ENCODE measurements around the gene ZNF655. TPM values are rescaled to one million over a fixed set of nuclear protein-coding genes. Genes with fewer than 3 reads are reported as not detected.
A peak's percentile ranks its signal among the peaks of the same experiment; 100 is the strongest.
"Not testable (repeated sequence)": the region's sequence is repeated elsewhere in the genome, so short reads cannot be mapped to it uniquely, and the experiment has no call there.

The ZNF655 gene
- polyA plus RNA-seq, 1 donor (not counting 4 experiments of a cell fraction or from before 2014, with no cell fraction given): 71.1 TPM

- peak overlapping the region; percentile 37 for H3K9ac ChIP-seq (ENCODE audit: control insufficient read depth, extremely low read depth, insufficient read depth, low read length)
- peak overlapping the region; percentile 90 for H2AFZ ChIP-seq (ENCODE audit: control insufficient read depth, low read length)
- H3K4me1 ChIP-seq (ENCODE audit: control insufficient read depth, extremely low read depth, insufficient read depth, low read length): peaks cover 12% of the 10 kb centered on the region
- no peak for TF ChIP-seq EZH2 (IDR thresholded peaks at IDR 0.05; ENCODE audit: low read length)
- TF ChIP-seq, protein P1, sequence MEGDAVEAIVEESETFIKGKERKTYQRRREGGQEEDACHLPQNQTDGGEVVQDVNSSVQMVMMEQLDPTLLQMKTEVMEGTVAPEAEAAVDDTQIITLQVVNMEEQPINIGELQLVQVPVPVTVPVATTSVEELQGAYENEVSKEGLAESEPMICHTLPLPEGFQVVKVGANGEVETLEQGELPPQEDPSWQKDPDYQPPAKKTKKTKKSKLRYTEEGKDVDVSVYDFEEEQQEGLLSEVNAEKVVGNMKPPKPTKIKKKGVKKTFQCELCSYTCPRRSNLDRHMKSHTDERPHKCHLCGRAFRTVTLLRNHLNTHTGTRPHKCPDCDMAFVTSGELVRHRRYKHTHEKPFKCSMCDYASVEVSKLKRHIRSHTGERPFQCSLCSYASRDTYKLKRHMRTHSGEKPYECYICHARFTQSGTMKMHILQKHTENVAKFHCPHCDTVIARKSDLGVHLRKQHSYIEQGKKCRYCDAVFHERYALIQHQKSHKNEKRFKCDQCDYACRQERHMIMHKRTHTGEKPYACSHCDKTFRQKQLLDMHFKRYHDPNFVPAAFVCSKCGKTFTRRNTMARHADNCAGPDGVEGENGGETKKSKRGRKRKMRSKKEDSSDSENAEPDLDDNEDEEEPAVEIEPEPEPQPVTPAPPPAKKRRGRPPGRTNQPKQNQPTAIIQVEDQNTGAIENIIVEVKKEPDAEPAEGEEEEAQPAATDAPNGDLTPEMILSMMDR (optimal IDR thresholded peaks at IDR 0.05 in 1 of 3, IDR thresholded peaks at IDR 0.05 in 1 of 3, conservative IDR thresholded peaks at IDR 0.05 in 1 of 3; ENCODE audit: extremely low read depth in 1 of 3, insufficient read depth in 2 of 3, low read length in 3 of 3): peak in 2 of 3 experiments; percentile 7 to 45
- no peaks in the 10 kb centered on the region for H3K9me3 ChIP-seq (ENCODE audit: control insufficient read depth, low read depth, low read length)
- H3K4me2 ChIP-seq (ENCODE audit: control insufficient read depth, extremely low read depth, insufficient read depth, low read depth, low read length): peak overlapping the region; percentile 83
- dilution Hi-C loops (cut with MboI; ENCODE audit: extremely low pct_ligation_motif_present, low sequenced_read_pairs): no loop called here
- no peaks in the 10 kb centered on the region for H3K79me2 ChIP-seq (ENCODE audit: control insufficient read depth, insufficient read depth, low read length)
- no peaks in the 10 kb centered on the region for H3K36me3 ChIP-seq (ENCODE audit: control insufficient read depth in 2 of 2, extremely low read depth in 1 of 2, insufficient read depth in 2 of 2, low read length in 2 of 2)
- DNase-seq (ENCODE audit: low read depth, low spot score): no peak
- no peak overlapping the region for H3K27ac ChIP-seq (ENCODE audit: control insufficient read depth, insufficient read depth, low read length)
- peak overlapping the region; percentile 37 to 61 (median 61) for H3K4me3 ChIP-seq (ENCODE audit: control insufficient read depth in 2 of 3, extremely low read depth in 1 of 3, insufficient read depth in 2 of 3, low read depth in 1 of 3, low read length in 3 of 3)
- no peaks in the 10 kb centered on the region for H3K27me3 ChIP-seq (ENCODE audit: control insufficient read depth, extremely low read depth, insufficient read depth, low read length)
- no peaks in the 10 kb centered on the region for H4K20me1 ChIP-seq (ENCODE audit: control insufficient read depth, extremely low read depth, insufficient read depth, low read length)
- H3K9me1 ChIP-seq (ENCODE audit: control insufficient read depth, extremely low read depth, insufficient read depth, low read length): no peaks in the 10 kb centered on the region
- no peak for FAIRE-seq
Measured at GRCh38 chr7:99579956-99580777, 21.7 kb downstream of the ZNF655 start.

DNA sequence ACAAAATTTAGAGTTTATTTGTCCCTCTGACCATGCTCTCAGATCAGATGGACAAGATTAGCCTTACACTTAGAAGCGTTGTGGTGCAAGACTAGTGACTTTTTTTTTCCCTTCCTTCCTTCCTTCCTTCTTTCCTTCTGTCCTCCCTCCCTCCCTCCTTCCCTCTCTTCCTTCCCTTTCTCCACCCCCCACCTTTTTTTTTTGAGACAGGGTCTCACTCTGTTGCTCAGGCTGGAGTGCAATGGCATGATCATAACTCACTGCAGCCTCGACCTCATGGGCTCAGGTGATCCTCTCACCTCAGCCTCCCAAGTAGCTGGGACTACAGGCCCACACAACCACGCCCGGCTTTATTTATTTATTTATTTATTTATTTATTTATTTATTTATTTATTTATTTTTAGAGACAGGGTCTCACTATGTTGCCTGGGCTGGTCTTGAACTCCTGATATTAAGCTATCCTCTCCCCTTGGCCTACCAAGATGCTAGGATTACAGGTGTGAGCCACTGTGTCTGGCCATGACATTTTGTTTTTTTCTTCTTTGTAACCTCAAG is 22.4 kb downstream of the ZNF655 start:
- peak overlapping the region in 1 of 3 experiments; percentile 61 for H3K4me3 ChIP-seq (ENCODE audit: control insufficient read depth in 2 of 3, extremely low read depth in 1 of 3, insufficient read depth in 2 of 3, low read depth in 1 of 3, low read length in 3 of 3)
- peak overlapping the region; percentile 37 for H3K9ac ChIP-seq (ENCODE audit: control insufficient read depth, extremely low read depth, insufficient read depth, low read length)
- dilution Hi-C loops (cut with MboI; ENCODE audit: extremely low pct_ligation_motif_present, low sequenced_read_pairs): not testable (repeated sequence)

More for the DNA sequence above, 22.4 kb downstream of the ZNF655 start:
- H2AFZ ChIP-seq (ENCODE audit: control insufficient read depth, low read length): peak overlapping the region; percentile 90
- H3K27me3 ChIP-seq (ENCODE audit: control insufficient read depth, extremely low read depth, insufficient read depth, low read length); H3K27ac ChIP-seq (ENCODE audit: control insufficient read depth, insufficient read depth, low read length); H3K9me1 ChIP-seq (ENCODE audit: control insufficient read depth, extremely low read depth, insufficient read depth, low read length); H3K79me2 ChIP-seq (ENCODE audit: control insufficient read depth, insufficient read depth, low read length); H3K9me3 ChIP-seq (ENCODE audit: control insufficient read depth, low read depth, low read length); H3K36me3 ChIP-seq (ENCODE audit: control insufficient read depth in 2 of 2, extremely low read depth in 1 of 2, insufficient read depth in 2 of 2, low read length in 2 of 2); FAIRE-seq; DNase-seq (ENCODE audit: low read depth, low spot score); H4K20me1 ChIP-seq (ENCODE audit: control insufficient read depth, extremely low read depth, insufficient read depth, low read length): not testable (repeated sequence)
- peaks cover 12% of the 10 kb centered on the region for H3K4me1 ChIP-seq (ENCODE audit: control insufficient read depth, extremely low read depth, insufficient read depth, low read length)
- H3K4me2 ChIP-seq (ENCODE audit: control insufficient read depth, extremely low read depth, insufficient read depth, low read depth, low read length): peak overlapping the region; percentile 83
